Measurements from ENCODE around the gene CELF4.

The CELF4 gene

GRCh38 chr18:37457753-37458152, 107.8 kb downstream of the CELF4 start:
- Histone ChIP-seq H3K27me3 (replicated peaks; ENCODE audit: control insufficient read depth, insufficient read depth, low read length) (peaks cover 54% of the 10 kb centered on the region), H3K4me1 (ENCODE audit: control insufficient read depth, insufficient read depth, low read length) (no peaks in the 10 kb centered on the region), H3K9me3 (ENCODE audit: control insufficient read depth, low read length) (no peaks in the 10 kb centered on the region), H3K9ac (ENCODE audit: low read length) (no peak overlapping the region), H3K4me3 (ENCODE audit: low read length) (no peak overlapping the region), H3K36me3 (ENCODE audit: control insufficient read depth, insufficient read depth, low read length, severe bottlenecking) (no peaks in the 10 kb centered on the region)
- no peak for DNase-seq (ENCODE audit: low read depth)

GRCh38 chr18:37457341-37457740, 108.3 kb downstream of the CELF4 start:
- Histone ChIP-seq H3K36me3 (ENCODE audit: control insufficient read depth, insufficient read depth, low read length, severe bottlenecking) (no peaks in the 10 kb centered on the region), H3K4me1 (ENCODE audit: control insufficient read depth, insufficient read depth, low read length) (no peaks in the 10 kb centered on the region), H3K4me3 (ENCODE audit: low read length) (no peak overlapping the region), H3K27me3 (replicated peaks; ENCODE audit: control insufficient read depth, insufficient read depth, low read length) (peaks cover 55% of the 10 kb centered on the region), H3K9ac (ENCODE audit: low read length) (no peak overlapping the region), H3K9me3 (ENCODE audit: control insufficient read depth, low read length) (no peaks in the 10 kb centered on the region)
- no peak for DNase-seq (ENCODE audit: low read depth)

GRCh38 chr18:37456873-37457272, 108.7 kb downstream of the CELF4 start:
- no peak for DNase-seq (ENCODE audit: low read depth)

GRCh38 chr18:37456395-37456794, 109.2 kb downstream of the CELF4 start:
- Histone ChIP-seq H3K4me1 (ENCODE audit: control insufficient read depth, insufficient read depth, low read length) (no peaks in the 10 kb centered on the region), H3K36me3 (ENCODE audit: control insufficient read depth, insufficient read depth, low read length, severe bottlenecking) (no peaks in the 10 kb centered on the region), H3K9ac (ENCODE audit: low read length) (no peak overlapping the region), H3K9me3 (ENCODE audit: control insufficient read depth, low read length) (no peaks in the 10 kb centered on the region), H3K27me3 (replicated peaks; ENCODE audit: control insufficient read depth, insufficient read depth, low read length) (peaks cover 52% of the 10 kb centered on the region), H3K4me3 (ENCODE audit: low read length) (no peak overlapping the region)
- DNase-seq (ENCODE audit: low read depth), result no peak

More at GRCh38 chr18:37456873-37457272, 108.7 kb downstream of the CELF4 start:
- H3K27me3 ChIP-seq (replicated peaks; ENCODE audit: control insufficient read depth, insufficient read depth, low read length), result peaks cover 55% of the 10 kb centered on the region
- no peak overlapping the region for H3K4me3 ChIP-seq (ENCODE audit: low read length)
- H3K9me3 ChIP-seq (ENCODE audit: control insufficient read depth, low read length), result no peaks in the 10 kb centered on the region
- H3K36me3 ChIP-seq (ENCODE audit: control insufficient read depth, insufficient read depth, low read length, severe bottlenecking), result no peaks in the 10 kb centered on the region
- H3K9ac ChIP-seq (ENCODE audit: low read length), result no peak overlapping the region
- no peaks in the 10 kb centered on the region for H3K4me1 ChIP-seq (ENCODE audit: control insufficient read depth, insufficient read depth, low read length)

- Histone ChIP-seq H3K9ac (ENCODE audit: low read length) (no peak overlapping the region), H3K4me1 (ENCODE audit: control insufficient read depth, insufficient read depth, low read length) (no peaks in the 10 kb centered on the region), H3K36me3 (ENCODE audit: control insufficient read depth, insufficient read depth, low read length, severe bottlenecking) (no peaks in the 10 kb centered on the region), H3K4me3 (ENCODE audit: low read length) (no peak overlapping the region), H3K9me3 (ENCODE audit: control insufficient read depth, low read length) (no peaks in the 10 kb centered on the region), H3K27me3 (replicated peaks; ENCODE audit: control insufficient read depth, insufficient read depth, low read length) (peaks cover 50% of the 10 kb centered on the region)
- no peak for DNase-seq (ENCODE audit: low read depth)
Observed at GRCh38 chr18:37453752-37454151, 111.8 kb downstream of the CELF4 start.

- Histone ChIP-seq H3K4me1 (ENCODE audit: control insufficient read depth, insufficient read depth, low read length) (no peaks in the 10 kb centered on the region), H3K27me3 (replicated peaks; ENCODE audit: control insufficient read depth, insufficient read depth, low read length) (peaks cover 46% of the 10 kb centered on the region), H3K9ac (ENCODE audit: low read length) (no peak overlapping the region), H3K9me3 (ENCODE audit: control insufficient read depth, low read length) (no peaks in the 10 kb centered on the region), H3K4me3 (ENCODE audit: low read length) (no peak overlapping the region), H3K36me3 (ENCODE audit: control insufficient read depth, insufficient read depth, low read length, severe bottlenecking) (no peaks in the 10 kb centered on the region)
- peak; percentile 31 for DNase-seq (ENCODE audit: low read depth)
Observed at GRCh38 chr18:37452682-37453385, 112.8 kb downstream of the CELF4 start.

GRCh38 chr18:37452015-37452414, 113.6 kb downstream of the CELF4 start:
- no peaks in the 10 kb centered on the region for H3K9me3 ChIP-seq (ENCODE audit: control insufficient read depth, low read length)
- H3K4me1 ChIP-seq (ENCODE audit: control insufficient read depth, insufficient read depth, low read length), result no peaks in the 10 kb centered on the region

GRCh38 chr18:37451239-37451825, 114.3 kb downstream of the CELF4 start:
- H3K4me1 ChIP-seq (ENCODE audit: control insufficient read depth, insufficient read depth, low read length), result no peaks in the 10 kb centered on the region
- no peaks in the 10 kb centered on the region for H3K9me3 ChIP-seq (ENCODE audit: control insufficient read depth, low read length)
- no peak overlapping the region for H3K4me3 ChIP-seq (ENCODE audit: low read length)
- H3K27me3 ChIP-seq (replicated peaks; ENCODE audit: control insufficient read depth, insufficient read depth, low read length), result peaks cover 51% of the 10 kb centered on the region
- DNase-seq (ENCODE audit: low read depth), result no peak
- H3K36me3 ChIP-seq (ENCODE audit: control insufficient read depth, insufficient read depth, low read length, severe bottlenecking), result no peaks in the 10 kb centered on the region
- H3K9ac ChIP-seq (ENCODE audit: low read length), result no peak overlapping the region

More at GRCh38 chr18:37452015-37452414, 113.6 kb downstream of the CELF4 start:
- H3K36me3 ChIP-seq (ENCODE audit: control insufficient read depth, insufficient read depth, low read length, severe bottlenecking), result no peaks in the 10 kb centered on the region
- H3K4me3 ChIP-seq (ENCODE audit: low read length), result no peak overlapping the region
- H3K9ac ChIP-seq (ENCODE audit: low read length), result no peak overlapping the region
- H3K27me3 ChIP-seq (replicated peaks; ENCODE audit: control insufficient read depth, insufficient read depth, low read length), result peaks cover 45% of the 10 kb centered on the region
- no peak for DNase-seq (ENCODE audit: low read depth)

GRCh38 chr18:37450434-37451132, 115.0 kb downstream of the CELF4 start:
- H3K4me3 ChIP-seq (ENCODE audit: low read length), result no peak overlapping the region
- peaks cover 56% of the 10 kb centered on the region for H3K27me3 ChIP-seq (replicated peaks; ENCODE audit: control insufficient read depth, insufficient read depth, low read length)
- H3K9ac ChIP-seq (ENCODE audit: low read length), result no peak overlapping the region
- DNase-seq (ENCODE audit: low read depth), result no peak
- no peaks in the 10 kb centered on the region for H3K9me3 ChIP-seq (ENCODE audit: control insufficient read depth, low read length)
- H3K36me3 ChIP-seq (ENCODE audit: control insufficient read depth, insufficient read depth, low read length, severe bottlenecking), result no peaks in the 10 kb centered on the region
- H3K4me1 ChIP-seq (ENCODE audit: control insufficient read depth, insufficient read depth, low read length), result no peaks in the 10 kb centered on the region

- no peak for DNase-seq (ENCODE audit: low read depth)
- Histone ChIP-seq H3K27me3 (replicated peaks; ENCODE audit: control insufficient read depth, insufficient read depth, low read length) (peaks cover 48% of the 10 kb centered on the region), H3K9me3 (ENCODE audit: control insufficient read depth, low read length) (no peaks in the 10 kb centered on the region), H3K36me3 (ENCODE audit: control insufficient read depth, insufficient read depth, low read length, severe bottlenecking) (no peaks in the 10 kb centered on the region), H3K9ac (ENCODE audit: low read length) (no peak overlapping the region), H3K4me1 (ENCODE audit: control insufficient read depth, insufficient read depth, low read length) (no peaks in the 10 kb centered on the region), H3K4me3 (ENCODE audit: low read length) (no peak overlapping the region)
Observed at GRCh38 chr18:37449618-37450017, 116.0 kb downstream of the CELF4 start.

GRCh38 chr18:37448946-37449345, 116.7 kb downstream of the CELF4 start:
- Histone ChIP-seq H3K4me1 (ENCODE audit: control insufficient read depth, insufficient read depth, low read length) (no peaks in the 10 kb centered on the region), H3K4me3 (ENCODE audit: low read length) (no peak overlapping the region), H3K9ac (ENCODE audit: low read length) (no peak overlapping the region), H3K9me3 (ENCODE audit: control insufficient read depth, low read length) (no peaks in the 10 kb centered on the region), H3K36me3 (ENCODE audit: control insufficient read depth, insufficient read depth, low read length, severe bottlenecking) (no peaks in the 10 kb centered on the region), H3K27me3 (replicated peaks; ENCODE audit: control insufficient read depth, insufficient read depth, low read length) (peaks cover 52% of the 10 kb centered on the region)
- no peak for DNase-seq (ENCODE audit: low read depth)
